Glomerular endothelial cell (primary cell): Measurements from ENCODE around the gene SLC2A9. TPM values are rescaled to one million over a fixed set of nuclear protein-coding genes. Genes with fewer than 3 reads are reported as not detected.

Experiments used
- total RNA-seq: library from RNA; depleted of rRNA; stranded (reverse); fragments of >200 nt; gene quantifications from 2 replicates; pipeline ENCODE4 v1.2.3, GENCODE V29; 2015

The SLC2A9 gene
- total RNA-seq, 1 donor from 2014 or later, result 3.8 TPM

Other genes starting within 250 kb of the SLC2A9 start
- gene DRD5, start 239.9 kb downstream of the SLC2A9 start, total RNA-seq, result not detected in 2 replicates
- gene WDR1, start 95.3 kb upstream of the SLC2A9 start, total RNA-seq, result 382 and 455 TPM in 2 replicates